Embryonic facial prominence (tissue), 1 donor: ENCODE data around the gene COL25A1.
"Not testable (repeated sequence)": the region's sequence is repeated elsewhere in the genome, so short reads cannot be mapped to it uniquely, and the experiment has no call there.

Experiments used
- DNase-seq: peaks from one replicate; pipeline ENCODE4 v3.0.0-alpha.2; 2016; ENCODE audit errors: extremely low spot score

Gene COL25A1

GRCh38 chr4:108954880-108955279, 347.6 kb downstream of the COL25A1 start:
- DNase-seq: no peak

- no peak for DNase-seq
Observed at GRCh38 chr4:108953941-108954340, 348.5 kb downstream of the COL25A1 start.

GRCh38 chr4:108950158-108950915, 352.1 kb downstream of the COL25A1 start:
- no peak for DNase-seq

GRCh38 chr4:108947526-108947925, 354.9 kb downstream of the COL25A1 start:
- DNase-seq: no peak

- no peak for DNase-seq
Observed at GRCh38 chr4:108946237-108946636, 356.2 kb downstream of the COL25A1 start.

- no peak for DNase-seq
Observed at GRCh38 chr4:108943976-108944591, 358.4 kb downstream of the COL25A1 start.

GRCh38 chr4:108943371-108943770, 359.1 kb downstream of the COL25A1 start:
- no peak for DNase-seq

- no peak for DNase-seq
Observed at GRCh38 chr4:108941904-108942430, 360.5 kb downstream of the COL25A1 start.

GRCh38 chr4:108940634-108941033, 361.8 kb downstream of the COL25A1 start:
- no peak for DNase-seq

GRCh38 chr4:108940149-108940548, 362.3 kb downstream of the COL25A1 start:
- no peak for DNase-seq

- DNase-seq: no peak
Observed at GRCh38 chr4:108937066-108937465, 365.4 kb downstream of the COL25A1 start.

- DNase-seq: not testable (repeated sequence)
Observed at GRCh38 chr4:108933925-108934324, 368.5 kb downstream of the COL25A1 start.

GRCh38 chr4:108933046-108933445, 369.4 kb downstream of the COL25A1 start:
- DNase-seq: no peak

GRCh38 chr4:108931926-108932325, 370.5 kb downstream of the COL25A1 start:
- no peak for DNase-seq

- DNase-seq: no peak
Observed at GRCh38 chr4:108930186-108930585, 372.3 kb downstream of the COL25A1 start.

GRCh38 chr4:108926781-108927180, 375.7 kb downstream of the COL25A1 start:
- no peak for DNase-seq

GRCh38 chr4:108926061-108926460, 376.4 kb downstream of the COL25A1 start:
- DNase-seq: no peak

GRCh38 chr4:108922191-108922590, 380.3 kb downstream of the COL25A1 start:
- DNase-seq: no peak

GRCh38 chr4:108920395-108921087, 381.9 kb downstream of the COL25A1 start:
- DNase-seq: no peak

GRCh38 chr4:108919226-108919893, 383.1 kb downstream of the COL25A1 start:
- DNase-seq: no peak

GRCh38 chr4:108917255-108917654, 385.2 kb downstream of the COL25A1 start:
- no peak for DNase-seq

- no peak for DNase-seq
Observed at GRCh38 chr4:108916638-108917037, 385.8 kb downstream of the COL25A1 start.
